Muscle of leg (tissue), 16 donors: ENCODE measurements around the gene MEOX1. TPM values are rescaled to one million over a fixed set of nuclear protein-coding genes. Genes with fewer than 3 reads are reported as not detected.
A peak's percentile ranks its signal among the peaks of the same experiment; 100 is the strongest.

Experiments
- DNase-seq: peaks from one replicate; pipeline ENCODE4 v3.0.0; 2013
- H3K27ac ChIP-seq: one replicate; pipeline ENCODE4 v1.5.1; 2013; ENCODE audit warnings: mild to moderate bottlenecking, low read length, control low read depth
- H3K27me3 ChIP-seq: one replicate; pipeline ENCODE4 v1.6.1; 2013; ENCODE audit warnings: low read length; ENCODE audit not compliant: control insufficient read depth, insufficient read depth
- H3K36me3 ChIP-seq: one replicate; pipeline ENCODE4 v1.6.1; 2013; ENCODE audit warnings: low read length; ENCODE audit not compliant: control insufficient read depth, insufficient read depth
- H3K4me1 ChIP-seq: one replicate; pipeline ENCODE4 v1.6.1; 2013; ENCODE audit warnings: low read length; ENCODE audit not compliant: control insufficient read depth, insufficient read depth
- H3K4me3 ChIP-seq: one replicate; pipeline ENCODE4 v1.5.1; 2013; ENCODE audit warnings: low read length, control low read depth
- H3K9me3 ChIP-seq: replicated peaks from 2 replicates; pipeline ENCODE4 v1.6.1; 2013; ENCODE audit warnings: low read depth, low read length; ENCODE audit not compliant: control insufficient read depth
- WGBS: methylation state at CpG from one replicate; pipeline ENCODE4 v1.1.5; 2013; ENCODE audit warnings: missing lambda C conversion rate; ENCODE audit not compliant: insufficient coverage; 5-methylcytosine and 5-hydroxymethylcytosine counted together
- long read RNA-seq, 11 donors: transcript quantifications; one replicate each; lab custom pipeline, GENCODE V29; 2026
- polyA plus RNA-seq, 8 donors: library from polyadenylated mRNA; unstranded; fragments of 120-200 nt; gene quantifications; one replicate each; pipeline versions ENCODE4 v1.2.1 to v1.2.3, GENCODE V29; 2013; ENCODE audit warnings: inconsistent platforms in 1 of 8, low replicate concordance in 1 of 8; ENCODE audit not compliant: insufficient read length in 8 of 8, insufficient read depth in 1 of 8
- total RNA-seq: library from RNA; stranded (reverse); fragments of 120-200 nt; gene quantifications from one replicate; pipeline ENCODE4 v1.2.4, GENCODE V29; 2013

MEOX1 gene
- total RNA-seq (13.8 TPM), polyA plus RNA-seq (10 to 100 TPM in 6 of 8 donors, 1 to 10 TPM in 2; 6.9 to 23.2 (median 12.2) TPM)
- long read RNA-seq, donor 1, partial matches to known transcripts: 0 of 4 reads
- long read RNA-seq, donor 1, other reads (novel, unspliced or antisense): 0 of 4 reads
- long read RNA-seq, donor 2: 0 reads
- long read RNA-seq, donor 3, partial matches to known transcripts: 0 of 7 reads
- long read RNA-seq, donor 3, other reads (novel, unspliced or antisense): 0 of 7 reads
- long read RNA-seq, donor 4, partial matches to known transcripts: 0 of 2 reads
- long read RNA-seq, donor 4, other reads (novel, unspliced or antisense): 0 of 2 reads
- long read RNA-seq, donor 5, transcript MEOX1-201 (3 exons, 2,707 nt): major isoform, 16 of 23 reads
- long read RNA-seq, donor 5, transcript MEOX1-202 (2 exons, 2,129 nt): minor isoform, 7 of 23 reads
- long read RNA-seq, donor 5, partial matches to known transcripts: 0 of 23 reads
- long read RNA-seq, donor 5, other reads (novel, unspliced or antisense): 0 of 23 reads
- long read RNA-seq, donor 6, partial matches to known transcripts: 0 of 5 reads
- long read RNA-seq, donor 6, other reads (novel, unspliced or antisense): 0 of 5 reads
- long read RNA-seq, donor 7, transcript MEOX1-201 (3 exons, 2,707 nt): major isoform, 14 of 27 reads
- long read RNA-seq, donor 7, partial matches to known transcripts: 7 of 27 reads
- long read RNA-seq, donor 7, other reads (novel, unspliced or antisense): 0 of 27 reads
- long read RNA-seq, donor 8, partial matches to known transcripts: 0 of 4 reads
- long read RNA-seq, donor 8, other reads (novel, unspliced or antisense): 0 of 4 reads
- long read RNA-seq, donor 9, partial matches to known transcripts: 9 of 10 reads
- long read RNA-seq, donor 9, other reads (novel, unspliced or antisense): 0 of 10 reads
- long read RNA-seq, donor 10, partial matches to known transcripts: 0 of 4 reads
- long read RNA-seq, donor 10, other reads (novel, unspliced or antisense): 0 of 4 reads
- long read RNA-seq, donor 11, partial matches to known transcripts: 0 of 2 reads
- long read RNA-seq, donor 11, other reads (novel, unspliced or antisense): 0 of 2 reads

GRCh38 chr17:43661699-43662412 lies at the start of gene MEOX1:
MEOX1 (minus strand) TSS chr17:43661922; CDS start chr17:43661534, 388 bp downstream.
- Histone ChIP-seq H3K4me3 (peak within 1 kb of the TSS; percentile 34), H3K27ac (peak within 1 kb of the TSS; percentile 73), H3K4me1 (peaks cover 72% of the 10 kb centered on the region), H3K27me3 (peaks cover 2% of the 10 kb centered on the region), H3K36me3 (no peaks in the 10 kb centered on the region), H3K9me3 (no peaks in the 10 kb centered on the region)
- peak; percentile 98 for DNase-seq
- WGBS: 21% methylated on average over 2 of the region's 8 CpGs

- peaks cover 7% of the 10 kb centered on the region for H3K4me1 ChIP-seq
- H3K36me3 ChIP-seq: no peaks in the 10 kb centered on the region
- H3K9me3 ChIP-seq: no peaks in the 10 kb centered on the region
- 94% methylated on average over 3 of the region's 6 CpGs for WGBS
- H3K27ac ChIP-seq: no peak overlapping the region
- no peak for DNase-seq
- peaks cover 35% of the 10 kb centered on the region for H3K27me3 ChIP-seq
- H3K4me3 ChIP-seq: no peak overlapping the region
These were observed 48.4 kb upstream of the MEOX1 start for GRCh38 chr17:43710101-43710500.

GRCh38 chr17:43709210-43709609 lies 47.5 kb upstream of the MEOX1 start:
- DNase-seq: no peak
- H3K27ac ChIP-seq: no peak overlapping the region
- H3K4me1 ChIP-seq: peaks cover 7% of the 10 kb centered on the region
- no CpG with 5 or more reads among the region's 4 CpGs for WGBS
- H3K27me3 ChIP-seq: peaks cover 28% of the 10 kb centered on the region
- H3K4me3 ChIP-seq: no peak overlapping the region
- no peaks in the 10 kb centered on the region for H3K36me3 ChIP-seq
- H3K9me3 ChIP-seq: no peaks in the 10 kb centered on the region

GRCh38 chr17:43707184-43707583 lies 45.5 kb upstream of the MEOX1 start:
- no peak overlapping the region for H3K4me3 ChIP-seq
- WGBS: 71% methylated on average over 2 of the region's 5 CpGs

GRCh38 chr17:43706235-43706634 lies 44.5 kb upstream of the MEOX1 start:
- Histone ChIP-seq H3K36me3 (no peaks in the 10 kb centered on the region), H3K4me1 (no peaks in the 10 kb centered on the region), H3K4me3 (no peak overlapping the region), H3K27me3 (peaks cover 13% of the 10 kb centered on the region), H3K27ac (no peak overlapping the region), H3K9me3 (no peaks in the 10 kb centered on the region)
- WGBS: 90% methylated on average over 2 of the region's 5 CpGs
- no peak for DNase-seq

More at GRCh38 chr17:43707184-43707583, 45.5 kb upstream of the MEOX1 start:
- Histone ChIP-seq H3K36me3 (no peaks in the 10 kb centered on the region), H3K27me3 (peaks cover 16% of the 10 kb centered on the region), H3K27ac (no peak overlapping the region), H3K4me1 (no peaks in the 10 kb centered on the region), H3K9me3 (no peaks in the 10 kb centered on the region)
- no peak for DNase-seq

GRCh38 chr17:43703630-43704029 lies 41.9 kb upstream of the MEOX1 start:
- no CpG with 5 or more reads among the region's 3 CpGs for WGBS
- H3K27ac ChIP-seq: no peak overlapping the region
- H3K36me3 ChIP-seq: no peaks in the 10 kb centered on the region
- H3K9me3 ChIP-seq: no peaks in the 10 kb centered on the region
- H3K4me3 ChIP-seq: no peak overlapping the region
- no peaks in the 10 kb centered on the region for H3K4me1 ChIP-seq
- DNase-seq: no peak
- H3K27me3 ChIP-seq: peaks cover 12% of the 10 kb centered on the region

GRCh38 chr17:43702637-43703036 lies 40.9 kb upstream of the MEOX1 start:
- Histone ChIP-seq H3K9me3 (no peaks in the 10 kb centered on the region), H3K4me3 (no peak overlapping the region), H3K4me1 (no peaks in the 10 kb centered on the region), H3K36me3 (no peaks in the 10 kb centered on the region), H3K27me3 (peaks cover 13% of the 10 kb centered on the region), H3K27ac (no peak overlapping the region)
- no CpG with 5 or more reads among the region's 4 CpGs for WGBS
- DNase-seq: no peak

GRCh38 chr17:43701318-43701743 lies 39.6 kb upstream of the MEOX1 start:
- no peaks in the 10 kb centered on the region for H3K9me3 ChIP-seq
- no peaks in the 10 kb centered on the region for H3K36me3 ChIP-seq
- peaks cover 10% of the 10 kb centered on the region for H3K27me3 ChIP-seq
- 65% methylated on average over 11 of the region's 16 CpGs for WGBS
- H3K4me1 ChIP-seq: peaks cover 4% of the 10 kb centered on the region
- H3K4me3 ChIP-seq: no peak overlapping the region
- DNase-seq: no peak
- H3K27ac ChIP-seq: no peak overlapping the region

- Histone ChIP-seq H3K4me3 (no peak overlapping the region), H3K27ac (no peak overlapping the region), H3K9me3 (no peaks in the 10 kb centered on the region), H3K4me1 (peaks cover 10% of the 10 kb centered on the region), H3K27me3 (peaks cover 10% of the 10 kb centered on the region), H3K36me3 (no peaks in the 10 kb centered on the region)
- no peak for DNase-seq
- no CpG with 5 or more reads among the region's 3 CpGs for WGBS
These were observed 37.7 kb upstream of the MEOX1 start for GRCh38 chr17:43699438-43699756.
